Measurements from ENCODE around the gene STK32C. TPM values are rescaled to one million over a fixed set of nuclear protein-coding genes. Genes with fewer than 3 reads are reported as not detected.

The STK32C gene
- total and polyA plus RNA-seq, 4 donors: 5.1 to 22.0 (median 16.3) TPM

DNA sequence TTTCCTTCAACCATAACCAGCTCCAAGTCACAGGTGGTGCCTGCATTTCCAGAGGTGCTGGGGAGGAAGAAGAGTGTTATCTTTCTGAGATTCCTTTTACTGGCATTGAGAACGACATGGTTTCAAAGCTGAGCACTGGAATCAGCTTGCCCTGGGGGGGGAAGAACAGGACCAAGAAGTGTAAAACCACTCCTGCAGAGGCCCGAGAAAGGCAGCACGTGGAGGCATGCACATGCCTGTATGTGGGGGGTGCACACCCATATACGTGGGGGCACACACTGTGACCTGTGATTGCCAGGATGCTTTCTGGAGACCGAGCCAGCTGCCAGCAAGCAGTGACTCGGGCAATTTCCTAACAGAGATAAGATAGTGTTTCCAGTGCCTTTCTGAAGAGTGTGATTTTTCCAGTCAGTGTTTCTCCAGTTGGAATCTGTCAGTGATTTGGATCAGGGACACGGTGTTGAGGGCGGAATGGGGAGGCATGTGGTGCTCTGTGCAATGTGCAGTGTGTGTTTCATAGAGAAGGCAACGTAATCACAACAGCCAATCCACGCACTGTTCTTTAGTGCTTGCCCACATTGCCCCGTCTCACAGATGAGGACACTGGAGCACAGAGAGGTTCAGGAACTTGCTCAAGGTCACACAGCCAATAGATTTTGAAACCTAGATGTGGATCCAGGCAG is 28.5 kb upstream of the STK32C start:
- DNase-seq (peak; percentile 27 to 31 (median 29)), ATAC-seq (ENCODE audit: insufficient read depth, low FRiP score) (no peak)
- WGBS, 2 donors: 37 to 39% methylated on average over 11 of the region's 11 CpGs
- peak overlapping the region in 1 of 2 donors; percentile 16 for H3K9ac ChIP-seq (ENCODE audit: insufficient read depth in 1 of 2, low read length in 2 of 2)
- peaks cover 0 to 10% (median 3%) of the 10 kb centered on the region in 4 donors for H3K36me3 ChIP-seq (ENCODE audit: control insufficient read depth in 4 of 4, insufficient read depth in 4 of 4, low read length in 4 of 4)
- TF ChIP-seq, protein P1, sequence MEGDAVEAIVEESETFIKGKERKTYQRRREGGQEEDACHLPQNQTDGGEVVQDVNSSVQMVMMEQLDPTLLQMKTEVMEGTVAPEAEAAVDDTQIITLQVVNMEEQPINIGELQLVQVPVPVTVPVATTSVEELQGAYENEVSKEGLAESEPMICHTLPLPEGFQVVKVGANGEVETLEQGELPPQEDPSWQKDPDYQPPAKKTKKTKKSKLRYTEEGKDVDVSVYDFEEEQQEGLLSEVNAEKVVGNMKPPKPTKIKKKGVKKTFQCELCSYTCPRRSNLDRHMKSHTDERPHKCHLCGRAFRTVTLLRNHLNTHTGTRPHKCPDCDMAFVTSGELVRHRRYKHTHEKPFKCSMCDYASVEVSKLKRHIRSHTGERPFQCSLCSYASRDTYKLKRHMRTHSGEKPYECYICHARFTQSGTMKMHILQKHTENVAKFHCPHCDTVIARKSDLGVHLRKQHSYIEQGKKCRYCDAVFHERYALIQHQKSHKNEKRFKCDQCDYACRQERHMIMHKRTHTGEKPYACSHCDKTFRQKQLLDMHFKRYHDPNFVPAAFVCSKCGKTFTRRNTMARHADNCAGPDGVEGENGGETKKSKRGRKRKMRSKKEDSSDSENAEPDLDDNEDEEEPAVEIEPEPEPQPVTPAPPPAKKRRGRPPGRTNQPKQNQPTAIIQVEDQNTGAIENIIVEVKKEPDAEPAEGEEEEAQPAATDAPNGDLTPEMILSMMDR (IDR thresholded peaks at IDR 0.05; ENCODE audit: control extremely low read depth, extremely low read depth): no peak
- no peaks in the 10 kb centered on the region for H3K9me3 ChIP-seq (ENCODE audit: control insufficient read depth in 4 of 4, insufficient read depth in 3 of 4, low read length in 3 of 4)
- H3K4me1 ChIP-seq (ENCODE audit: control insufficient read depth in 5 of 5, insufficient read depth in 5 of 5, low read length in 5 of 5): peaks cover 0 to 24% (median 6%) of the 10 kb centered on the region in 5 donors
- no peak overlapping the region for H3K4me3 ChIP-seq
- no peaks in the 10 kb centered on the region for H3K27me3 ChIP-seq (ENCODE audit: control insufficient read depth in 3 of 3, insufficient read depth in 3 of 3, low read length in 2 of 3)
- peak overlapping the region in 1 of 2 donors; percentile 89 for H3K27ac ChIP-seq (ENCODE audit: low read depth in 1 of 2, low read length in 1 of 2)

DNA sequence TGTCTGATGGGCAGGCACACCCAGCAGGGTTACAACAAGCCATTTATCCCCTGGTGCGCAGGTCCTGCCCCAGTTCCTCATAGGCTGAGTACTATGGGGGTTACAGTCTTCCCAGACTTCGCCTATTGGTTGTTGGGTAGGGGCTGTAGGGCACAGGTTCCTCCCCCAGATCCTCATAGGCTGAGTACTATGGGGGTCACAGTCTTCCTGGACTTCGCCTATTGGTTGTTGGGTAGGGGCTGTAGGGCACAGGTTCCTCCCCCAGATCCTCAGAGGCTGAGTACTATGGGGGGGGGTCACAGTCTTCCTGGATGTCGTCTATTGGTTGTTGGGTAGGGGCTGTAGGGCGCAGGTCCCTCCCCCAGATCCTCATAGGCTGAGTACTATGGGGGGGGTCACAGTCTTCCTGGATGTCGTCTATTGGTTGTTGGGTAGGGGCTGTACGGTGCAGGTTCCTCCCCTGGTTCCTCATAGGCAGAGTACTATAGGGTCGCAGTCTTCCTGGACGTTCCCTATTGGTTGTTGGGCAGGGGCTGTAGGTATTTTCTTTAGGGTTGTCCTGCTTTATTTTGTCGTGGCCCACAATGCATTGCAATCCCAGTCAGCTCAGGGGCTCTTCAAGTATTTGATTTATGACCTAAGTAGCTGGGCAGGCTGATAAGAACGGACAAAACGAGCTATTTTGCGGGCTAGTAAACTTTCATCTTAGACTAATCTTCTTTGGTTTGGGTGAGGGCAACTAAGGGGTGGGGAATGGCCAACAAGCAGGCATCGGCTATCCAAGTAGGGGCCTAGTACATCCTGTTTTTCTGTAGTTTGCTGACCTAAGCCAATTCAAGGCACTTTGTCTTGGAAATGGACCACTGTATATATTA is 27.7 kb upstream of the STK32C start:
- Histone ChIP-seq H3K9me3 (ENCODE audit: control insufficient read depth in 4 of 4, insufficient read depth in 3 of 4, low read length in 3 of 4) (no peaks in the 10 kb centered on the region), H3K27me3 (ENCODE audit: control insufficient read depth in 3 of 3, insufficient read depth in 3 of 3, low read length in 2 of 3) (no peaks in the 10 kb centered on the region), H3K4me3 (no peak overlapping the region), H3K27ac (ENCODE audit: low read depth in 1 of 2, low read length in 1 of 2) (peak overlapping the region in 1 of 2 donors; percentile 89), H3K36me3 (ENCODE audit: control insufficient read depth in 4 of 4, insufficient read depth in 4 of 4, low read length in 4 of 4) (peaks cover 0 to 10% (median 3%) of the 10 kb centered on the region in 4 donors), H3K9ac (ENCODE audit: insufficient read depth in 1 of 2, low read length in 2 of 2) (no peak overlapping the region), H3K4me1 (ENCODE audit: control insufficient read depth in 5 of 5, insufficient read depth in 5 of 5, low read length in 5 of 5) (peaks cover 4 to 31% (median 6%) of the 10 kb centered on the region in 5 donors)
- TF ChIP-seq, protein P1 (IDR thresholded peaks at IDR 0.05; ENCODE audit: control extremely low read depth, extremely low read depth): no peak
- ATAC-seq (ENCODE audit: insufficient read depth, low FRiP score) (peak; percentile 74), DNase-seq (peak; percentile 67 to 86 (median 81))
- 31 to 47% methylated on average over 14 of the region's 14 CpGs for WGBS, 2 donors

DNA sequence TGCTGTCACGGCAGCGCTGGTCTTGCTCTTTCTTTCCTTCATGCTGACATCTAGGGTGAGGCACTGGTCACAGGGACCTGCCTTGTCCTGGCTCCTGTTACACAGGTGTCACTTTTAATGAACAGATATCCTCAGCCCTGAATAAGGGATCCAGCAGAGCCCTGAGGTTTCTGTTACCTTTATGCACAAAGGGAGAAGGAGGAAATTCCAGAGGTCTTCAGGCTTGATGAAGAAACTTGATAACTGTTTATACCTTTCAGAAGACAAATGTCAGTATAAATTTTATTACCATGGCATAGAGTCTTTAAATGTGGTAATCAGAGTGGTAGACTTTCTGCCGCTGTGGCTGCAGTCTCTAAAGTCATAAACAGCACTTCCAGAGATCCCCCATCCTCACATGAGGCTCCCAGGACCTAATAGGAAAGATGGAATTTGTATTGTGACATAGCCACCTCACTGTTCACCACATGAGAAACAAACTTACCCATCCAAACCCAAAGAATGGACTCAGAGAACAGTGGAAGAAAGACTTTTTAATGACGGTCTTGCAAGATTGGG is 27.0 kb upstream of the STK32C start:
- 73 to 79% methylated on average over 4 of the region's 4 CpGs for WGBS, 2 donors
- Histone ChIP-seq H3K9ac (ENCODE audit: insufficient read depth in 1 of 2, low read length in 2 of 2) (no peak overlapping the region), H3K36me3 (ENCODE audit: control insufficient read depth in 4 of 4, insufficient read depth in 4 of 4, low read length in 4 of 4) (peaks cover 0 to 7% (median 2%) of the 10 kb centered on the region in 4 donors), H3K27ac (ENCODE audit: low read depth in 1 of 2, low read length in 1 of 2) (peak overlapping the region in 1 of 2 donors; percentile 15), H3K4me3 (no peak overlapping the region), H3K27me3 (ENCODE audit: control insufficient read depth in 3 of 3, insufficient read depth in 3 of 3, low read length in 2 of 3) (no peaks in the 10 kb centered on the region), H3K4me1 (ENCODE audit: control insufficient read depth in 5 of 5, insufficient read depth in 5 of 5, low read length in 5 of 5) (peaks cover 6 to 38% (median 8%) of the 10 kb centered on the region in 5 donors), H3K9me3 (ENCODE audit: control insufficient read depth in 4 of 4, insufficient read depth in 3 of 4, low read length in 3 of 4) (no peaks in the 10 kb centered on the region)
- ATAC-seq (ENCODE audit: insufficient read depth, low FRiP score) (no peak), DNase-seq (no peak)
- TF ChIP-seq, protein P1 (IDR thresholded peaks at IDR 0.05; ENCODE audit: control extremely low read depth, extremely low read depth): no peak
